Left lung (tissue), 10 donors: Measurements from ENCODE around the gene RMDN3. TPM values are rescaled to one million over a fixed set of nuclear protein-coding genes. Genes with fewer than 3 reads are reported as not detected.

Experiments used
- ATAC-seq: fragments of 200-7000 bp; cut with Tn5 transposase; one replicate; pipeline ENCODE4 v1.9.1; 2020; ENCODE audit warnings: moderate library complexity
- DNase-seq, 4 donors: peaks; one replicate each; pipeline ENCODE4 v3.0.0-alpha.2; 2013 to 2020
- H3K27ac ChIP-seq, 2 donors: fragments of 200-600 bp; sonication (generic) in 1 of 2; one replicate each; pipeline versions ENCODE4 v1.5.0 to v1.8.0; 2020 to 2021
- H3K27me3 ChIP-seq, 2 donors: fragments of 200-600 bp; sonication (generic) in 1 of 2; one replicate each; pipeline versions ENCODE4 v1.5.0 to v1.8.0; 2020 to 2021
- H3K36me3 ChIP-seq, 2 donors: fragments of 200-600 bp; sonication (generic) in 1 of 2; one replicate each; pipeline versions ENCODE4 v1.5.0 to v1.8.0; 2020 to 2021
- H3K4me1 ChIP-seq, 2 donors: fragments of 200-600 bp; one replicate each; pipeline ENCODE4 v1.8.0; 2021
- H3K4me3 ChIP-seq, 2 donors: fragments of 200-600 bp; sonication (generic) in 1 of 2; one replicate each; pipeline versions ENCODE4 v1.5.0 to v1.8.0; 2020 to 2021; ENCODE audit warnings: mild to moderate bottlenecking in 1 of 2
- H3K9me3 ChIP-seq, 2 donors: fragments of 200-600 bp; sonication (generic) in 1 of 2; one replicate each; pipeline versions ENCODE4 v1.5.0 to v1.8.0; 2020 to 2021
- intact Hi-C, 2 donors: fragments of 100-400 bp; cut with DNase I; formaldehyde crosslinking; loops; one replicate each; pipeline versions ENCODE4 v1.11.2 to v1.14.2; 2022
- polyA plus RNA-seq, 6 donors: library from polyadenylated mRNA; unstranded; fragments of 120-200 nt; gene quantifications; one replicate each; pipeline ENCODE4 v1.2.1, GENCODE V29; 2013; ENCODE audit not compliant: insufficient read length in 6 of 6
- total RNA-seq, 2 donors: library from RNA; stranded (reverse); fragmentation: NEBNext Ultra II Directional; extraction: Animal tissue kit (Norgen Biotek cat#: 25700); gene quantifications; one replicate each; pipeline ENCODE4 v1.2.1, GENCODE V29; 2021
- TF ChIP-seq, protein P1 (sequence below), 2 donors: fragments of 200-600 bp; sonication (generic) in 1 of 2; IDR thresholded peaks; one replicate each; pipeline versions ENCODE4 v1.5.0 to v1.8.0; 2021; ENCODE audit warnings: antibody characterized with exemption in 2 of 2
- donor health status: DM: no; HTN: yes; CAD: no.
- donor health status: DM: no; HTN: no; CAD: no.

Gene RMDN3
- total and polyA plus RNA-seq, 8 donors: 30.8 to 83.1 (median 36.0) TPM

DNA sequence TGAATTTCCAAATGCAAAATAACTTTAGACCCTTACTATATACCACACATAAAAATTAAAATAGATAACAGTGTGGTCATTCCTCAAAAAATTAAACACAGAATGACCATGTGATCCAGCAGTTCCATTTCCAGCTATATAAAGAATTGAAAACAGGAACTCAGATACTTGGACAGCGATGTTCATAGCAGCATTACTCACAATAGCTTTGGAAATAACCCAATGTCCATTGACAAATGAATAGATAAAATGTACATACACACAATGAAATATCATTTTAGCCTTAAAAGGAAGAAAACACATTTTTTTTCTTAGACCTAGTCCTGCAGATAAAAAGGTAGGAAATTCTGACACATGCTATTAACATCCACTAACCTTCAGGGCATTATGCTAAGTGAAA lies 33.4 kb downstream of the RMDN3 start:
- H3K36me3 ChIP-seq: peaks cover 0 to 8% of the 10 kb centered on the region in 2 donors
- ATAC-seq (no peak), DNase-seq (no peak)
- TF ChIP-seq, protein P1, sequence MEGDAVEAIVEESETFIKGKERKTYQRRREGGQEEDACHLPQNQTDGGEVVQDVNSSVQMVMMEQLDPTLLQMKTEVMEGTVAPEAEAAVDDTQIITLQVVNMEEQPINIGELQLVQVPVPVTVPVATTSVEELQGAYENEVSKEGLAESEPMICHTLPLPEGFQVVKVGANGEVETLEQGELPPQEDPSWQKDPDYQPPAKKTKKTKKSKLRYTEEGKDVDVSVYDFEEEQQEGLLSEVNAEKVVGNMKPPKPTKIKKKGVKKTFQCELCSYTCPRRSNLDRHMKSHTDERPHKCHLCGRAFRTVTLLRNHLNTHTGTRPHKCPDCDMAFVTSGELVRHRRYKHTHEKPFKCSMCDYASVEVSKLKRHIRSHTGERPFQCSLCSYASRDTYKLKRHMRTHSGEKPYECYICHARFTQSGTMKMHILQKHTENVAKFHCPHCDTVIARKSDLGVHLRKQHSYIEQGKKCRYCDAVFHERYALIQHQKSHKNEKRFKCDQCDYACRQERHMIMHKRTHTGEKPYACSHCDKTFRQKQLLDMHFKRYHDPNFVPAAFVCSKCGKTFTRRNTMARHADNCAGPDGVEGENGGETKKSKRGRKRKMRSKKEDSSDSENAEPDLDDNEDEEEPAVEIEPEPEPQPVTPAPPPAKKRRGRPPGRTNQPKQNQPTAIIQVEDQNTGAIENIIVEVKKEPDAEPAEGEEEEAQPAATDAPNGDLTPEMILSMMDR (IDR thresholded peaks at IDR 0.05): no peak
- no peaks in the 10 kb centered on the region for H3K27me3 ChIP-seq
- no peaks in the 10 kb centered on the region for H3K4me1 ChIP-seq
- intact Hi-C loops: no loop called here
- no peak overlapping the region for H3K4me3 ChIP-seq
- no peak overlapping the region for H3K27ac ChIP-seq
- no peaks in the 10 kb centered on the region for H3K9me3 ChIP-seq

DNA sequence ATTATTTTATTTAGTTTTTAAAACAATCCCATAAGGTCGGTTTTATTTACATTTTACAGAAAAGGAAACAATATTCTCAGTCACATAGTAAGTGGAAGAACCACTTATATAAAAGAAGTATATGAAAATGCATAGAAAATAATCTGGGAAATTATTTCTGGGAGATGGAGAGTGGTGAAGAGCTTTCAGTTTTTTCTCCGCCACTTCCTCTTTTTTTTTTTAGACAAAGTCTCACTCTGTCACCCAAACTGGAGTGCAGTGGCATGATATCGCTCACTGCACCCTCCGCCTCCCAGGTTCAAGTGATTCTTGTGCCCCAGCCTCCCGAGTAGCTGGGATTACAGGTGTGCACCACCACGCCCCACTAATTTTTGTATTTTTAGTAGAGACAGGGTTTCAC lies 38.9 kb downstream of the RMDN3 start:
- ATAC-seq (no peak), DNase-seq (no peak)
- intact Hi-C loops: no loop called here
- H3K4me1 ChIP-seq: no peaks in the 10 kb centered on the region
- TF ChIP-seq, protein P1 (IDR thresholded peaks at IDR 0.05): no peak
- H3K36me3 ChIP-seq: peaks cover 0 to 13% of the 10 kb centered on the region in 2 donors
- H3K27me3 ChIP-seq: no peaks in the 10 kb centered on the region
- H3K9me3 ChIP-seq: no peaks in the 10 kb centered on the region
- no peak overlapping the region for H3K4me3 ChIP-seq
- H3K27ac ChIP-seq: no peak overlapping the region

DNA sequence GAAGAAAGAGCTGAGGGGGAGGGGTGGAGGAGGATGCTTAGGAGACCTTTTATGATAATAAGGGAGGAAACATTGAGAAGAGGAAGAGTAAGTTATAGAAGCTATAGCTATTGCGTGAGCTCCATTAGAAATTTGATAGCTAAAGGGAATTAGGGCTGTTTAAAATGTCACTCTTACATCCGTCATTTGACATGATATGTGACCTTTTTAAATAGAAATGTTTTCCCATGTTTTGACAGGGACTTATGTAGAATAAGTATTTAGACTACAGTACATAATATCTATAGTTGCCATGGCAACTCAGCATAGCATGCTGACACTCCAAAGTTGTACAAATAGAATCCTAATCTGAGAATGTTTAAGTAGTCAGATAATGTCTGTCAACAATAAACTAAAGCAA lies 40.9 kb downstream of the RMDN3 start:
- intact Hi-C loops: no loop called here
- H3K27ac ChIP-seq: no peak overlapping the region
- H3K27me3 ChIP-seq: no peaks in the 10 kb centered on the region
- TF ChIP-seq, protein P1 (IDR thresholded peaks at IDR 0.05): no peak
- ATAC-seq (no peak), DNase-seq (no peak)
- no peaks in the 10 kb centered on the region for H3K4me1 ChIP-seq
- H3K36me3 ChIP-seq: peaks cover 0 to 16% of the 10 kb centered on the region in 2 donors
- no peak overlapping the region for H3K4me3 ChIP-seq
- no peaks in the 10 kb centered on the region for H3K9me3 ChIP-seq

DNA sequence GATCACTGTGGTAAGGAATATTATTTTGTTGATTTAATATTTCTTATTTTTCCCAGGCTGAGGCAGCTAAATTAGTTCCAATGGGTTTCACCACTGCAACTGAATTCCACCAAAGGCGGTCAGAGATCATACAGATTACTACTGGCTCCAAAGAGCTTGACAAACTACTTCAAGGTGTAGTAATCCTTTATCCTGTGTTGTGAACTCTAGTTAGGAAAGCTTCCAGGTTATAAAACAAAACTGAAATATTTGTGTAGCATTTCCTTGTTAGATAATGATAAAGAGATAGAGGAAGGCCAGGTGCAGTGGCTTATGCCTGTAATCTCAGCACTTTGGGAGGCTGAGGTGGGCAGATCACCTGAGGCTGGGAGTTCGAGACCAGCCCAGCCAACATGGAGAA lies 48.9 kb downstream of the RMDN3 start:
- ATAC-seq: no peak
- TF ChIP-seq, protein P1 (IDR thresholded peaks at IDR 0.05): no peak
- DNase-seq: no peak
- Histone ChIP-seq H3K9me3 (no peaks in the 10 kb centered on the region), H3K4me3 (no peak overlapping the region), H3K27me3 (no peaks in the 10 kb centered on the region), H3K4me1 (no peaks in the 10 kb centered on the region), H3K36me3 (peaks cover 0 to 15% of the 10 kb centered on the region in 2 donors), H3K27ac (no peak overlapping the region)
- intact Hi-C loops: no loop called here

DNA sequence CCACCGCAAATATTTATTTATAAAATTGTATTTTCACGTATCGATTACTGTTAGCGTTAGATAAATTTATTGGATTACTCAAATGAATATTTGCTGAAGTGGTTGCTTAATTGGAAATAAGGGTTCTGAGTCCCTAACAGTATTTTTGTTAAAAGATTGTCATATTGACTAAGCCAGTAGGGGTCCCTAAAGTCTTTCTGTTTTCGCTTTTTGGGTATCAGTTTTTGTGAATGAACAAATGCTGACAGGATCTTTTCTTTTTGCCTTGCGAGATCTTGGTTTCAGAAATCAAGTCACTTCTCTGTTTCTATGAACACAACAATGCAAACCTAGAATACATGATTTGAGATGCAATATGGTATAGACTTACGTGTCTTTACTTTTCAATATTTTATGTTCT lies 53.0 kb downstream of the RMDN3 start:
- H3K27ac ChIP-seq: no peak overlapping the region
- H3K4me3 ChIP-seq: no peak overlapping the region
- peaks cover 0 to 5% of the 10 kb centered on the region in 2 donors for H3K36me3 ChIP-seq
- no peaks in the 10 kb centered on the region for H3K4me1 ChIP-seq
- intact Hi-C loops: no loop called here
- TF ChIP-seq, protein P1 (IDR thresholded peaks at IDR 0.05): no peak
- DNase-seq (no peak), ATAC-seq (no peak)
- H3K9me3 ChIP-seq: no peaks in the 10 kb centered on the region
- H3K27me3 ChIP-seq: no peaks in the 10 kb centered on the region
